GM19240 (cell line): ENCODE data around the gene GPATCH8.
"Not testable (repeated sequence)": the region's sequence is repeated elsewhere in the genome, so short reads cannot be mapped to it uniquely, and the experiment has no call there.

ENCODE experiments used
- DNase-seq: peaks from one replicate; pipeline ENCODE4 v3.0.0; 2011; ENCODE audit warnings: low spot score; ENCODE audit not compliant: insufficient read length

GPATCH8 gene

DNA sequence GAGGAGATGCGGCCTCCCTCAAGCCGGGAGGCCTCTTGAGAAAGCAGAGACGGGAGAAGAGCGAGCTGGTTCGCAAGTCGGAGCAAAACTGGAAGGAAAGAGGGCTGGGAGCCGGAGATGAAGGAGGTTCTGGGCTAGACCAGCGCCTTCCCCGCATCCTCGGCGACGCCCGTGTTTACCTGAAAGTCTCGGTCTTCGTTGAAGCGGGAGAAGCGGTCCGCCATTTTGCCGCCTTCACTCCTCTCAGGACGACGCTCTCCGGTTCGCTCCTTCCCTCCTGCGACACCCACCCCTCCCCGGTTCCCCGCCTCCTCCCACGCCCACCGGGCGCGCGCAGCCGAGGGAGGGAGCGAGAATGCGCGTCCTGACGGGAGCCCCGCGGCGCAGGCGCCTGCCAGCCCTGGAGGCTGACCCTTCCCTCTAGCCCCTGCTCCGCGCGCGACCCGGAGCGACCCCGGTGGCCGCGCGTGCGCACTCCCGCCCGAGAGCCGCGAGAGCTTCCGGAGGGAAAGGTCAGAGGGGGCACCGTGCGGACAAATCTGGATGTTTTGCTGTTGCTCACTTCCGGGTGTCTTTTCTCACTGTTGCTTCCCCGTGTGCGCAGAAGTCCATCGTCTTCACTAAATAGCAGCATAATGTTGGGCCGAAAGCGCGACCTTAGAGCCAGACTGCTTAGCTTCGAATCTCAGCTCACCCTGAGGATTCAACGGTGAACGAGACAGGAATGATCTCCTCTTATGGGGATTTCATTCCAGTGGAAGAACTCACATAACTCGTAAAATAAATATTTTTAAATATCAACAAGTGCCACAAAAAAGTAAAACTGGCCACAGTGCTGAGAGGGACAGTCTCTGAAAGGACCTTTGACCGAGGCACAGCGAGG lies at the start of gene GPATCH8:
TSS of gene GPATCH8 (minus strand) at position 260 of the 883 bp plus-strand sequence. CDS start at position 224, 36 bp downstream.
- peak; percentile 90 for DNase-seq

DNA sequence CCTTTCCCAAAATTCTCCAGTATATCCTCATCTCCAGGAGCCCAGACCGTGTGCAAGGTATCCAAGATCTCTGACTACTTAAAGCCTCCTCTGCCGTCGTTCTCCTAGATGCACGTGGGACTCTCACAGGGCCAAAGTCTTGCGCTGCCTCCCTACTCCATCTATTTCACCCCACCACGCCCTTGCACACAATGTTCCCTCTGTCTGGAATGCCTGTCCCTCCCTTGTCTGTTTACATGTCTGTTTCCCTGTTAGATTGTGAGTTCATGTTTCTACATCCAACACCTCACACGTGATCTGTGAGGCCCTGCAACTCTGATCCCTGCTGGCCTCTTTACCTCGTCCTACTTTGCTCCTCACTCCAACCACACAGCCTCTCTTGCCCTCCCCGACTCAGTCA lies 49.2 kb upstream of the GPATCH8 start:
- DNase-seq = no peak

DNA sequence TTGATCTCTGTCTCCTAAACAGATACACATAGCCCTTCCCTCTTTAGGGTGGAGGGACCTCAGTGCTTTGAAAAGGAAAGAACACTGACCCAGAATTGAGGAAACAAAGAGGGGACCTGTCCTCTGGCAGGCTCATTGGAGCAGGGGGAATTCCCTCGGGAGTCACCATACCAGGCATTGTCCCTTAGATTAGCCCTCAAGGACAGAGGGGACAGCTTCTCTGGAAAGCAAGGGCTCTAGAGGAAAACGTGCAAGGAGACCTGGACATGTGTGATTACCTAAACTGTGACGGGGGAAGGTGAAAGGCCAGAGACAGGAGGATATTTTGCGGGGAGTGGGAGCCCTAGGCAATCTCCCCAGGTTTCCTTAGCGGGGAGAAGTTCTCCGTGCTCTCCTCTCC lies 46.5 kb upstream of the GPATCH8 start:
- DNase-seq = no peak

DNA sequence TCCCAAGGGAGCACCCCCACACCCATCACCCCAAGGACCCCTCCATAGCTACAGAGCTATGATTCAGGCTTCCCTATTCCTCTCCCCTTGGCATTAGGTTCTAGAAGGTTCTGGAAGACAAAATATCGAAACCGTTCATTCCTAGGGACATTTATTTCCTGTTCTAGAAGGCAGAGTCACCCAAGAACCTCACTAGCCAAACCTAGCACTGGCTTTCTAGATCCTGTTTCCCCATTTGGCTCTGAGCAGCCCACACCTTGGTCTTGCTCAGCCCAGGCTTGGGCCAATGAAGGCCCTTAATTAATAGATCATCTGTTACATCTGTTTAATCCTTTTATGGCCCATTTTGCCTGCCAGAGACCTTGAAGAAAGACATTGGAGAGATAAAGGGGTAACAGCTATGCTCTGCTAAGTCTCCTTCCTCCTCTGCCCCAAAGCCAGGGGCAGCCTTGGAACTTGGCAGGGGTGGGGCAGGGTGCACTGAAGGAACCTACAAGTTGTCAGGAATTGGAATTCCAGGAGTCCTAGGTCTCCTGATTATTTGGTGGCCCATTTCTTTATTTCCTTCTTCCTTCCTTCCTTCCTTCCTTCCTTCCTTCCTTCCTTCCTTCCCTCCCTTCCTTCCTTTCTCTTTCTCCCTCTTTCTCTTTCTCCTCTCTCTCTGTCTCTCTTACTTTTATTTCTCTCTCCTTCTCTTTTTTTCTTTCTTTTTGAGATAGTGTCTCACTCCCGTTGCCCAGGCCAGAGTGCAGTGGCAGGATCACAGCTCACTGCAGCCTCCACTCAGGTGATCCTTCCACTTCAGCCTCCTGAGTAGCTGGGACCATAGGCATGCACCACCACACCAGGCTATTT lies 45.4 kb upstream of the GPATCH8 start:
- DNase-seq = no peak

- DNase-seq = no peak
Measured at GRCh38 chr17:44547625-44548267, 44.5 kb upstream of the GPATCH8 start.

GRCh38 chr17:44546671-44547606 lies 43.7 kb upstream of the GPATCH8 start:
- DNase-seq = no peak

- DNase-seq = no peak
Measured at GRCh38 chr17:44543905-44544523, 40.8 kb upstream of the GPATCH8 start.

GRCh38 chr17:44543213-44543904 lies 40.2 kb upstream of the GPATCH8 start:
- no peak for DNase-seq

GRCh38 chr17:44541884-44542581 lies 38.8 kb upstream of the GPATCH8 start:
- DNase-seq = no peak

GRCh38 chr17:44540246-44541084 lies 37.3 kb upstream of the GPATCH8 start:
- DNase-seq = no peak

GRCh38 chr17:44539673-44540072 lies 36.5 kb upstream of the GPATCH8 start:
- DNase-seq = no peak

- not testable (repeated sequence) for DNase-seq
Measured at GRCh38 chr17:44537922-44538321, 34.7 kb upstream of the GPATCH8 start.

- no peak for DNase-seq
Measured at GRCh38 chr17:44536090-44536953, 33.1 kb upstream of the GPATCH8 start.

GRCh38 chr17:44533533-44534246 lies 30.5 kb upstream of the GPATCH8 start:
- DNase-seq = peak; percentile 96

DNA sequence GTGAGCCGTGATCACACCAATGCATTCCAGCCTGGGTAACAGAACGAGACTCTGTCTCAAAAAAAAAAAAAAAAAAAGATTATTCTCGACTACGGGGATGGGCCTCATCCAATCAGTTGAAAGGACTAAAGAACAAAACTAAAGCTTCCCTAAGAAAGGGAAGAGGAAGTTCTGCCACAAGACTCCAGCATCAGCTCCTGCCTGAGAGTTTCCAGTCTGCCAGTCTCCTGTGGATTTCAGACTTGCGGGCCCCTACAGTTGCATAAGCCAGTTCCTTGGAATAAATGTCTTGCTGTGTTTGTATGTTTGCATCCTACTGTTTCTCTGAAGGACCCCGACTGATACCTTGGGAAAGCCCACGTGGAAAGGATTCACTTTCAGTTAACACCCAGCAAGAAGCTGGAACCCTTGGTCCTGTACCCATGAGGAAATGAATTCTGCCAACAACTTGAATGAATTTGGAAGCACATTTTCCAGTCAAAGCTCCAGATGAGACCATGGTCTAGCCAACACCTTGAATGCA lies 27.8 kb upstream of the GPATCH8 start:
- no peak for DNase-seq

DNA sequence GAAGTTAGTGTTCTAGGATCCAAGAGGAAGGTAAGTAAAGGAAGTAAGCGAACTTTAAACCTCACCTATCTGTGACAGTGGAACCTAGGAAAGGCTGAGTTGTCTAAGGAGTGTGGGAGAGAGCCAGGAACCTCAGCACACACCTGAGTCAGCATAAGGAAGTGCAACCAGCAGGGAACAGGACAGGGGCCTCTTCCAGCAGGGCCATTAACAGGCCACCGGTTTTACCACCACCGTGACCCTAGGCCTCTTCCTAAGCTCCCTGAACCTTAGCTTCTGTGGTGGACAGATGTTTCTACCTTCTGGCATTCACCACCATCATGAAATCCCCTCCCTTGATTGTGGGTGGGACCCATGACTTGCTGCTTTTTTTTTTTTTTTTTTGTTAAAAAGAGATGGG lies 26.7 kb upstream of the GPATCH8 start:
- no peak for DNase-seq
